ENCODE results near the gene SLC25A21.

DNA sequence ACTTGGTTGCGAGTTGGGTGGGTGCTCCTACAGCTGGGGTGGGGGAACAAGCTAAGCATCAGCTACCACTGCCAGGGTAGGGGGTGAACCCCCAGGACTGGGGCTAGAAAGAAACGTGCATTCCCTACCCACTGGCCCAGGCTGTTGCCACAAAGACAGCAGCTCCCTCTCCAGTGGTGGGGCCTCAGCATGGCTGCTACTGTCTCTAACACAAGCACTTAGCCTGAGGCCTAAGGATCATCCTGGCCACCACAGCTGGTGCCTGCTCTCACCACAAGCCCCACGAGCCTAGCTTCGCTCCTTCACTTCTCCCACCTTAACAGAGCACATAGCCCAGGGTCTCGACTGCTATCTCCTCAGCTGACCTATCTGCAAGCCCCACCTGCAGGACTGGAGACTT is 18.9 kb downstream of the SLC25A21 start:
- TF ChIP-seq, protein P1, sequence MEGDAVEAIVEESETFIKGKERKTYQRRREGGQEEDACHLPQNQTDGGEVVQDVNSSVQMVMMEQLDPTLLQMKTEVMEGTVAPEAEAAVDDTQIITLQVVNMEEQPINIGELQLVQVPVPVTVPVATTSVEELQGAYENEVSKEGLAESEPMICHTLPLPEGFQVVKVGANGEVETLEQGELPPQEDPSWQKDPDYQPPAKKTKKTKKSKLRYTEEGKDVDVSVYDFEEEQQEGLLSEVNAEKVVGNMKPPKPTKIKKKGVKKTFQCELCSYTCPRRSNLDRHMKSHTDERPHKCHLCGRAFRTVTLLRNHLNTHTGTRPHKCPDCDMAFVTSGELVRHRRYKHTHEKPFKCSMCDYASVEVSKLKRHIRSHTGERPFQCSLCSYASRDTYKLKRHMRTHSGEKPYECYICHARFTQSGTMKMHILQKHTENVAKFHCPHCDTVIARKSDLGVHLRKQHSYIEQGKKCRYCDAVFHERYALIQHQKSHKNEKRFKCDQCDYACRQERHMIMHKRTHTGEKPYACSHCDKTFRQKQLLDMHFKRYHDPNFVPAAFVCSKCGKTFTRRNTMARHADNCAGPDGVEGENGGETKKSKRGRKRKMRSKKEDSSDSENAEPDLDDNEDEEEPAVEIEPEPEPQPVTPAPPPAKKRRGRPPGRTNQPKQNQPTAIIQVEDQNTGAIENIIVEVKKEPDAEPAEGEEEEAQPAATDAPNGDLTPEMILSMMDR (IDR thresholded peaks at IDR 0.05) = no peak
- TF ChIP-seq EP300 (IDR thresholded peaks at IDR 0.05) (no peak), POLR2A (IDR thresholded peaks at IDR 0.05) (no peak), POLR2AphosphoS5 (IDR thresholded peaks at IDR 0.05) (no peak)
